ENCODE results near the gene AKAP1. TPM values are rescaled to one million over a fixed set of nuclear protein-coding genes. Genes with fewer than 3 reads are reported as not detected.
A peak's percentile ranks its signal among the peaks of the same experiment; 100 is the strongest.

AKAP1 gene
- total and polyA plus RNA-seq, 2 of the 8 experiments (the other 6 are each of a cell fraction or from before 2014, with no cell fraction given), result 120 to 156 TPM

DNA sequence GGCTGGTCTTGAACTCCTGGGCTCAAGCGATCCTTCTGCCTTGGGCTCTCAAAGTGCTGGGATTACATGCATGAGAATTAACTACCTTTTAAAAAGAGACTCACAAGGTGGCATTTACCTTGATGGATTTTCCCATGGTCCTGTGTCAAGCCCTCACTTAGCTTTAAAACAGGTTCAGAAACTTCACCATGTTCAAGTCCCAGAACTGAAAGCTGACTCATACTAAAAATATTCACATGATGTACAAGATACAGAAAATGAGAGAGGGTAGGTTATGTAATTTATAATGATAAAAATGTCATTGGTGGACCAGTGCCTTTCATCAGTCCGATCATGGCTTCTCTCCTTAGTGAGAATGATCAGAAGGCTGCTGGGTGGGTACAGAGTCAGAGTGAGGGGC is 4.3 kb upstream of the AKAP1 start:
- Histone ChIP-seq H3K23me2 (ENCODE audit: low read depth, low read length) (peaks cover 4% of the 10 kb centered on the region; the same call in 1 of the 2 replicates), H3K23ac (ENCODE audit: insufficient read length) (no peak overlapping the region), H4K20me1 (replicated peaks in 1 of 2; ENCODE audit: control insufficient read depth in 1 of 2, insufficient read depth in 2 of 2, low read length in 2 of 2) (no peaks in the 10 kb centered on the region), H4K91ac (replicated peaks; ENCODE audit: insufficient read length, low read length) (no peak overlapping the region), H2AK5ac (ENCODE audit: low read depth, low read length) (0 out of 2 replicates have a peak overlapping the region, but pooled peaks have one; percentile 61), H3K9me3 (ENCODE audit: insufficient read depth in 2 of 2, low read depth in 1 of 2, low read length in 1 of 2) (no peaks in the 10 kb centered on the region), H3K79me2 (ENCODE audit: control insufficient read depth in 1 of 2, insufficient read depth in 2 of 2, low read length in 2 of 2) (peaks cover 0 to 2% of the 10 kb centered on the region in 2 experiments; a peak in 1 of 4 replicates), H3K56ac (replicated peaks; ENCODE audit: insufficient read length, low read depth, low read length) (no peak overlapping the region), H3K4me3 (ENCODE audit: extremely low read depth in 1 of 4, insufficient read depth in 2 of 4, low read depth in 3 of 4, low read length in 4 of 4) (no peak overlapping the region), H3K36me3 (ENCODE audit: control insufficient read depth in 2 of 4, insufficient read depth in 4 of 4, low read length in 3 of 4) (no peaks in the 10 kb centered on the region), H2AFZ (ENCODE audit: low read length) (no peak overlapping the region), H3K9ac (replicated peaks in 1 of 4; ENCODE audit: extremely low read depth in 1 of 4, low read depth in 3 of 4, low read length in 3 of 4) (no peak overlapping the region), H3K14ac (ENCODE audit: insufficient read length) (no peak overlapping the region), H3K4me2 (ENCODE audit: insufficient read depth in 1 of 2, low read depth in 2 of 2, low read length in 2 of 2) (no peak overlapping the region), H4K5ac (ENCODE audit: insufficient read length, low read depth, low read length) (no peak overlapping the region), H3K27ac (ENCODE audit: low read depth, low read length) (no peak overlapping the region), H2BK20ac (ENCODE audit: low read length) (no peak overlapping the region), H2BK12ac (ENCODE audit: low read depth, low read length) (no peak overlapping the region), H2BK120ac (replicated peaks; ENCODE audit: low read depth, low read length) (no peak overlapping the region), H2BK5ac (ENCODE audit: low read depth, low read length) (no peak overlapping the region), H3K79me1 (ENCODE audit: low read depth, low read length) (no peaks in the 10 kb centered on the region; the same call in 1 of the 2 replicates), H3K18ac (ENCODE audit: extremely low read depth, low read length) (no peak overlapping the region), H2BK15ac (ENCODE audit: low read length) (no peak overlapping the region), H4K8ac (ENCODE audit: extremely low read depth, insufficient read depth, low read length) (no peak overlapping the region), H3K4me1 (replicated peaks in 1 of 4; ENCODE audit: control insufficient read depth in 3 of 4, insufficient read depth in 4 of 4, low read length in 3 of 4) (peaks cover 0 to 9% (median 1%) of the 10 kb centered on the region in 4 experiments; a peak in 3 of 7 replicates), H3K4ac (replicated peaks; ENCODE audit: insufficient read length, low read depth, low read length) (no peak overlapping the region), H3K27me3 (replicated peaks in 1 of 4; ENCODE audit: control insufficient read depth in 3 of 4, extremely low read depth in 1 of 4, insufficient read depth in 3 of 4, low read length in 3 of 4) (no peaks in the 10 kb centered on the region)
- POLR2A ChIA-PET (ENCODE audit: partially characterized antibody), result interaction anchor here (0.7 kb wide), 1 partner anchor 29 kb away, joined by 3 read pairs; no protein-coding TSS in a partner anchor
- CTCF ChIA-PET (ENCODE audit: partially characterized antibody), result interaction anchor here (1.2 to 2.3 kb wide), 6 partner anchors 9 to 77 kb away, joined by 3 to 10 read pairs (median 5); no protein-coding TSS in a partner anchor
- WGBS, 2 experiments (ENCODE audit: extremely low coverage in 1 of 2, insufficient coverage in 1 of 2, insufficient read length in 1 of 2, insufficient replicate concordance in 2 of 2, low coverage in 1 of 2, low lambda C conversion rate in 2 of 2, missing lambda C conversion rate in 1 of 2), result 89% methylated on average over 2 of the region's 2 CpGs; no CpG with 5 or more reads in 1 of the 2 experiments
- FAIRE-seq (no peak), DNase-seq (ENCODE audit: low read depth in 1 of 2, low spot score in 2 of 2) (no peak)
- TF ChIP-seq RFX5 (IDR thresholded peaks at IDR 0.05; ENCODE audit: borderline replicate concordance, low read depth, low read length) (no peak), BACH1 (IDR thresholded peaks at IDR 0.05; ENCODE audit: low read length) (no peak), TAF1 (IDR thresholded peaks at IDR 0.05; ENCODE audit: low read depth, low read length) (no peak), RAD21 (IDR thresholded peaks at IDR 0.05 in 1 of 2, conservative IDR thresholded peaks at IDR 0.05 in 1 of 2; ENCODE audit: low read depth in 2 of 2, low read length in 2 of 2) (no peak), TEAD4 (IDR thresholded peaks at IDR 0.05; ENCODE audit: low read depth, low read length) (no peak), POLR2A (IDR thresholded peaks at IDR 0.05; ENCODE audit: control extremely low read depth in 1 of 2, low read depth in 2 of 2, low read length in 2 of 2) (no peak), MAFK (IDR thresholded peaks at IDR 0.05; ENCODE audit: low read depth, low read length) (no peak), ASH2L (IDR thresholded peaks at IDR 0.05; ENCODE audit: low read length) (no peak), NRF1 (IDR thresholded peaks at IDR 0.05; ENCODE audit: low read depth, low read length) (no peak), BRCA1 (IDR thresholded peaks at IDR 0.05; ENCODE audit: low read depth, low read length) (no peak), CHD2 (IDR thresholded peaks at IDR 0.05; ENCODE audit: low read length) (no peak), GTF2F1 (IDR thresholded peaks at IDR 0.05; ENCODE audit: borderline replicate concordance, low read depth, low read length) (no peak)
- TF ChIP-seq, protein P1, sequence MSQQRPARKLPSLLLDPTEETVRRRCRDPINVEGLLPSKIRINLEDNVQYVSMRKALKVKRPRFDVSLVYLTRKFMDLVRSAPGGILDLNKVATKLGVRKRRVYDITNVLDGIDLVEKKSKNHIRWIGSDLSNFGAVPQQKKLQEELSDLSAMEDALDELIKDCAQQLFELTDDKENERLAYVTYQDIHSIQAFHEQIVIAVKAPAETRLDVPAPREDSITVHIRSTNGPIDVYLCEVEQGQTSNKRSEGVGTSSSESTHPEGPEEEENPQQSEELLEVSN (IDR thresholded peaks at IDR 0.05), result no peak

All from H1 (cell line).